Smooth muscle cell of the coronary artery (primary cell): ENCODE data around the gene ZNF142. TPM values are rescaled to one million over a fixed set of nuclear protein-coding genes. Genes with fewer than 3 reads are reported as not detected.

ENCODE experiments used
- total RNA-seq: library from RNA; depleted of rRNA; stranded (reverse); fragments of >200 nt; gene quantifications from 2 replicates; pipeline ENCODE4 v1.2.3, GENCODE V29; 2014; ENCODE audit warnings: low replicate concordance

ZNF142 gene
- 2.1 and 5.7 TPM in 2 replicates for total RNA-seq

GRCh38 chr2:218659258-218659987 lies at the start of gene ZNF142, which contains the start of gene BCS1L:
Gene ZNF142, minus strand, starts transcription at chr2:218659623. Its CDS starts 3,194 bp downstream, at chr2:218656429.
Gene BCS1L, plus strand, starts transcription at chr2:218659683. Its CDS starts 1,305 bp downstream, at chr2:218660988.

GRCh38 chr2:218671654-218672566 lies 12.5 kb upstream of the ZNF142 start, which contains the start of the genes RNF25 and STK36:
Gene RNF25, minus strand, starts transcription at chr2:218672002. Its CDS starts 32 bp downstream, at chr2:218671970.
Gene STK36, plus strand, starts transcription at chr2:218672086. Its CDS starts 744 bp downstream, at chr2:218672830.

GRCh38 chr2:218607436-218608115 lies 51.8 kb downstream of the ZNF142 start, which contains the start of gene PLCD4:
Gene PLCD4, plus strand, starts transcription at chr2:218607899. Its CDS starts 7,841 bp downstream, at chr2:218615740.

Other genes starting within 250 kb of the ZNF142 start
- gene VIL1, start 240.5 kb downstream of the ZNF142 start, total RNA-seq, result under 0.01 TPM in 1 of 2 replicates, not detected in the other
- 7.3 and 7.7 TPM in 2 replicates for gene USP37, start 91.3 kb downstream of the ZNF142 start, total RNA-seq
- gene CNOT9, start 90.8 kb downstream of the ZNF142 start, total RNA-seq, result 21.6 and 31.3 TPM in 2 replicates
- 2.9 and 4.0 TPM in 2 replicates for gene PLCD4, start 51.7 kb downstream of the ZNF142 start, total RNA-seq
- gene BCS1L, start 60 bp upstream of the ZNF142 start, total RNA-seq, result 24.1 and 34.0 TPM in 2 replicates
- gene RNF25, start 12.4 kb upstream of the ZNF142 start, total RNA-seq, result 30.5 and 31.3 TPM in 2 replicates
- 10.4 and 34.3 TPM in 2 replicates for gene STK36, start 12.5 kb upstream of the ZNF142 start, total RNA-seq
- gene TTLL4, start 51.2 kb upstream of the ZNF142 start, total RNA-seq, result 4.8 and 5.6 TPM in 2 replicates
- 5.3 and 25.6 TPM in 2 replicates for gene CYP27A1, start 122.5 kb upstream of the ZNF142 start, total RNA-seq
- 4.1 TPM in 1 of 2 replicates, not detected in the other for gene PRKAG3, start 172.2 kb upstream of the ZNF142 start, total RNA-seq
- gene WNT6, start 200.2 kb upstream of the ZNF142 start, total RNA-seq, result not detected in 2 replicates
- gene WNT10A, start 221.2 kb upstream of the ZNF142 start, total RNA-seq, result not detected in 2 replicates